Neural crest cell (in vitro differentiated cells): Measurements from ENCODE around the gene PACRG. TPM values are rescaled to one million over a fixed set of nuclear protein-coding genes. Genes with fewer than 3 reads are reported as not detected.
A peak's percentile ranks its signal among the peaks of the same experiment; 100 is the strongest.

Experiments used
- DNase-seq: peaks from one replicate; pipeline ENCODE4 v3.0.0; 2021; ENCODE audit warnings: low read depth, mixed read lengths, low spot score
- H3K27ac Mint-ChIP-seq: one replicate; pipeline ENCODE4 v1.8.0; 2021; ENCODE audit warnings: mild to moderate bottlenecking, mixed read lengths; ENCODE audit not compliant: unreplicated experiment
- H3K27me3 Mint-ChIP-seq: 2 replicates; pipeline ENCODE4 v1.8.0; 2021; ENCODE audit warnings: low read depth, mild to moderate bottlenecking, mixed read lengths
- H3K36me3 Mint-ChIP-seq: 2 replicates; pipeline ENCODE4 v1.8.0; 2021; ENCODE audit warnings: low read depth, mild to moderate bottlenecking, mixed read lengths
- H3K4me1 Mint-ChIP-seq: 2 replicates; pipeline ENCODE4 v1.8.0; 2021; ENCODE audit warnings: mixed read lengths
- H3K4me3 Mint-ChIP-seq: one replicate; pipeline ENCODE4 v1.8.0; 2021; ENCODE audit warnings: mild to moderate bottlenecking, mixed read lengths
- H3K9me3 Mint-ChIP-seq: 2 replicates; pipeline ENCODE4 v1.8.0; 2021; ENCODE audit warnings: mixed read lengths
- CTCF ChIP-seq: fragments of 200-600 bp; sonication (generic); conservative IDR thresholded peaks from 2 replicates; pipeline ENCODE4 v1.5.0; 2021; ENCODE audit warnings: antibody characterized with exemption, mild to moderate bottlenecking
- total RNA-seq: library from RNA; stranded (reverse); gene quantifications from 2 replicates; pipeline ENCODE4 v1.2.1, GENCODE V29; 2021

The PACRG gene
- total RNA-seq, 1 donor from 2014 or later: 1.8 TPM

- peaks cover 63% of the 10 kb centered on the region for H3K4me1 Mint-ChIP-seq
These were observed 600.1 kb downstream of the PACRG start for GRCh38 chr6:163327921-163328320.

GRCh38 chr6:163328411-163328810, 600.6 kb downstream of the PACRG start:
- no peak overlapping the region for H3K4me3 Mint-ChIP-seq
- no peak for DNase-seq
- H3K4me1 Mint-ChIP-seq: peaks cover 63% of the 10 kb centered on the region
- peaks cover 3% of the 10 kb centered on the region for H3K9me3 Mint-ChIP-seq
- H3K27ac Mint-ChIP-seq: no peak overlapping the region
- no peak for TF ChIP-seq CTCF
- H3K36me3 Mint-ChIP-seq: no peaks in the 10 kb centered on the region
- H3K27me3 Mint-ChIP-seq: no peaks in the 10 kb centered on the region

More at GRCh38 chr6:163327921-163328320, 600.1 kb downstream of the PACRG start:
- no peak for DNase-seq
- Mint-ChIP-seq H3K36me3 (no peaks in the 10 kb centered on the region), H3K27ac (peak overlapping the region; percentile 78), H3K9me3 (peaks cover 3% of the 10 kb centered on the region), H3K27me3 (no peaks in the 10 kb centered on the region), H3K4me3 (no peak overlapping the region)
- TF ChIP-seq CTCF: no peak

DNA sequence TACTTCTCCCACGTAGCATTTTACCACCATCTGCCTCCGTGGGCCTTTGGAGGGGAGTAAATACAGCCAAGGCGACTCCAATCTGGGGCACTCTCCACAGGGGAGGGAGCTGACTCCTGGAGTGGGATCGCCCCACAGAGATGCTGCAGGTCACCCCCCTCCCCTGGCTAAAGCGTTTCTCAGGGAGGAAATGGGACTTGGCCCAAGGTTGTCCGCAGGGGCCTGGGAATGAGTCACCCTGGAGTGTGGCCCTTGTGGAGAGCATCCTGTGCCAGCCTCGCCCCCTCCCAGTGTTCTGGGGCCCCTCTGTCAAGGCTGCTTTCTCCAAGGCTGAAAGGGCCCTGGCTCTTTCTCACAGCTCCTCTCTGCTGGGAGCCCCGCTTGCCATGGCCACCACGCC, 602.2 kb downstream of the PACRG start:
- Mint-ChIP-seq H3K27ac (no peak overlapping the region), H3K9me3 (peaks cover 3% of the 10 kb centered on the region), H3K4me3 (no peak overlapping the region), H3K36me3 (no peaks in the 10 kb centered on the region), H3K27me3 (no peaks in the 10 kb centered on the region), H3K4me1 (peaks cover 62% of the 10 kb centered on the region)
- DNase-seq: no peak
- TF ChIP-seq CTCF: no peak

DNA sequence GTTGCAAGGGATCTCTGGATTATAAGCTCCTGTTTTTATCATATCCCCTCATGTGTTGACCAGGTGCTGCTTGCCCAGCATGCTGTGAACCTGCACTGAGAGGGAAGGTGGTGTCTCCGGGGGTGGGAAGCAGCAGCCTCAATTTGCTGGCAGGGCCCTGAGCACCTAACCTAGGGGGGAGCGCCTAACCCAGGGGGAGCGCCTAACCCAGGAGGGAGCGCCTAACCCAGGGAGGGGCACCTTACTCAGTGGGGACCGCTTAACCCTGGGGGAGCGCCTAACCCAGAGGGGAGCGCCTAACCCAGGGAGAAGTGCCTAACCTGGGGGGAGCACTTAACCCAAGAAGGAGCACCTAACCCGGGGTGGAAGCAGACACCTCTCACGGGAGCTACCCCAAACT, 603.5 kb downstream of the PACRG start:
- no peak for TF ChIP-seq CTCF
- H3K9me3 Mint-ChIP-seq: peaks cover 3% of the 10 kb centered on the region
- peaks cover 69% of the 10 kb centered on the region for H3K4me1 Mint-ChIP-seq
- no peak for DNase-seq
- no peaks in the 10 kb centered on the region for H3K27me3 Mint-ChIP-seq
- H3K27ac Mint-ChIP-seq: no peak overlapping the region
- H3K36me3 Mint-ChIP-seq: no peaks in the 10 kb centered on the region
- H3K4me3 Mint-ChIP-seq: no peak overlapping the region

- H3K27ac Mint-ChIP-seq: no peak overlapping the region
- H3K4me3 Mint-ChIP-seq: no peak overlapping the region
- no peaks in the 10 kb centered on the region for H3K9me3 Mint-ChIP-seq
- H3K27me3 Mint-ChIP-seq: no peaks in the 10 kb centered on the region
- H3K4me1 Mint-ChIP-seq: peaks cover 75% of the 10 kb centered on the region
- no peak for TF ChIP-seq CTCF
- H3K36me3 Mint-ChIP-seq: no peaks in the 10 kb centered on the region
- DNase-seq: no peak
These were observed 604.8 kb downstream of the PACRG start for GRCh38 chr6:163332575-163332974.

DNA sequence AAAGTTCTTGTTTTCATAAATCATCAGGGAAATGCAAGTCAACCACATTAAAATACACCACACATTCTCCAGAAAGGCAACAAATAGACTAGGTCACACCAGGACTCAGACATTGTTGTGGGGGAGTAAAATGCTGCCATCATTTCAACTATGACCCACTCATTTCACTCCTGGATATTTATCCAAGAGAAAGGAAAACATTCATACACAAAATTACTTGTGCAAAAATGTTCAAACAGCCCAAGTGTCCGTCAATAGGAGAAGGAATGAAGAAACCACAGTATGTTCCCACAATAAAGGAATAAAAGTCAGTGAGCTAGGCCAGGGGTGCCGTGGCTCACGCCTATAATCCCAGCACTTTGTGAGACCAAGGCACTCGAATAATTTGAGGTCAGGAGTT, 605.3 kb downstream of the PACRG start:
- Mint-ChIP-seq H3K27me3 (no peaks in the 10 kb centered on the region), H3K4me1 (peaks cover 75% of the 10 kb centered on the region), H3K27ac (no peak overlapping the region), H3K9me3 (no peaks in the 10 kb centered on the region), H3K36me3 (no peaks in the 10 kb centered on the region), H3K4me3 (no peak overlapping the region)
- TF ChIP-seq CTCF: no peak
- no peak for DNase-seq
